Trophoblast cell (in vitro differentiated cells and primary cell): ENCODE measurements around the gene RGS1.

ENCODE experiments used
- DNase-seq, 2 donors: peaks; one replicate each; pipeline ENCODE4 v3.0.0-alpha.2; 2016
- H2AFZ ChIP-seq: 2 replicates; pipeline ENCODE4 v1.6.1; 2013; ENCODE audit warnings: low read length, moderate library complexity, mild to moderate bottlenecking; ENCODE audit not compliant: insufficient read depth, poor library complexity
- H2AK5ac ChIP-seq: 2 replicates; pipeline ENCODE4 v1.6.1; 2013; ENCODE audit warnings: mild to moderate bottlenecking, low read length
- H2BK120ac ChIP-seq: 2 replicates; pipeline ENCODE4 v1.6.1; 2013; ENCODE audit warnings: low read length, mild to moderate bottlenecking, moderate library complexity; ENCODE audit not compliant: insufficient read depth, poor library complexity
- H2BK12ac ChIP-seq: 2 replicates; pipeline ENCODE4 v1.6.1; 2013; ENCODE audit warnings: mild to moderate bottlenecking, low read length, moderate library complexity
- H2BK5ac ChIP-seq: 2 replicates; pipeline ENCODE4 v1.6.1; 2013; ENCODE audit warnings: low read length, low read depth, moderate library complexity, mild to moderate bottlenecking; ENCODE audit not compliant: poor library complexity
- H3K14ac ChIP-seq: 2 replicates; pipeline ENCODE4 v1.6.1; 2013; ENCODE audit warnings: mild to moderate bottlenecking, low read length
- H3K18ac ChIP-seq: 2 replicates; pipeline ENCODE4 v1.6.1; 2013; ENCODE audit warnings: mild to moderate bottlenecking, low read length
- H3K23ac ChIP-seq: 2 replicates; pipeline ENCODE4 v1.6.1; 2013; ENCODE audit warnings: low read length
- H3K27ac ChIP-seq: 2 replicates; pipeline ENCODE4 v1.5.1; 2013; ENCODE audit warnings: low read depth, mild to moderate bottlenecking, inconsistent platforms, low read length, moderate library complexity
- H3K27me3 ChIP-seq: 2 replicates; pipeline ENCODE4 v1.6.1; 2013; ENCODE audit warnings: inconsistent platforms, mild to moderate bottlenecking, low read length, moderate library complexity; ENCODE audit not compliant: insufficient read depth
- H3K36me3 ChIP-seq, 2 experiments: 1 replicate in 1 of 2; 2 replicates in 1 of 2; pipeline ENCODE4 v1.6.1; 2013; ENCODE audit warnings: low read length in 2 of 2, mild to moderate bottlenecking in 2 of 2, moderate library complexity in 1 of 2; ENCODE audit not compliant: insufficient read depth in 2 of 2, control insufficient read depth in 1 of 2
- H3K4ac ChIP-seq: 2 replicates; pipeline ENCODE4 v1.6.1; 2013; ENCODE audit warnings: low read depth, mild to moderate bottlenecking, low read length, moderate library complexity
- H3K4me1 ChIP-seq, 2 experiments: 1 replicate in 1 of 2; 2 replicates in 1 of 2; pipeline ENCODE4 v1.6.1; 2013; ENCODE audit warnings: low read length in 2 of 2, mild to moderate bottlenecking in 2 of 2, moderate library complexity in 1 of 2; ENCODE audit not compliant: insufficient read depth in 2 of 2, control insufficient read depth in 1 of 2
- H3K4me2 ChIP-seq: 2 replicates; pipeline ENCODE4 v1.6.1; 2013; ENCODE audit warnings: inconsistent platforms, mild to moderate bottlenecking, low read length, moderate library complexity
- H3K4me3 ChIP-seq: 2 replicates; pipeline ENCODE4 v1.5.1; 2013; ENCODE audit warnings: mild to moderate bottlenecking, low read depth, low read length, inconsistent platforms
- H3K79me1 ChIP-seq: one replicate; pipeline ENCODE4 v1.6.1; 2013; ENCODE audit warnings: low read length
- H3K79me2 ChIP-seq: 2 replicates; pipeline ENCODE4 v1.6.1; 2013; ENCODE audit warnings: low read length, mild to moderate bottlenecking; ENCODE audit not compliant: control insufficient read depth, insufficient read depth, poor library complexity
- H3K9ac ChIP-seq: 2 replicates; pipeline ENCODE4 v1.6.1; 2013; ENCODE audit warnings: mild to moderate bottlenecking, low read length
- H3K9me3 ChIP-seq: 2 replicates; pipeline ENCODE4 v1.6.1; 2013; ENCODE audit warnings: low read depth, mild to moderate bottlenecking, control low read depth, inconsistent platforms, low read length; ENCODE audit not compliant: insufficient read depth
- H4K12ac ChIP-seq: 2 replicates; pipeline ENCODE4 v1.6.1; 2013; ENCODE audit warnings: low read depth, mild to moderate bottlenecking, low read length, moderate library complexity
- H4K8ac ChIP-seq: 2 replicates; pipeline ENCODE4 v1.6.1; 2013; ENCODE audit warnings: low read depth, mild to moderate bottlenecking, low read length, moderate library complexity
- H4K91ac ChIP-seq: one replicate; pipeline ENCODE4 v1.6.1; 2013; ENCODE audit warnings: low read depth, mild to moderate bottlenecking, low read length, moderate library complexity
- WGBS: extraction: QIAGEN DNeasy Blood & Tissue Kit; methylation state at CpG from one replicate; pipeline ENCODE4 v1.1.7; 2013; ENCODE audit warnings: missing lambda C conversion rate; ENCODE audit not compliant: insufficient read length, insufficient coverage; ENCODE audit errors: extremely low coverage; 5-methylcytosine and 5-hydroxymethylcytosine counted together

RGS1 gene

DNA sequence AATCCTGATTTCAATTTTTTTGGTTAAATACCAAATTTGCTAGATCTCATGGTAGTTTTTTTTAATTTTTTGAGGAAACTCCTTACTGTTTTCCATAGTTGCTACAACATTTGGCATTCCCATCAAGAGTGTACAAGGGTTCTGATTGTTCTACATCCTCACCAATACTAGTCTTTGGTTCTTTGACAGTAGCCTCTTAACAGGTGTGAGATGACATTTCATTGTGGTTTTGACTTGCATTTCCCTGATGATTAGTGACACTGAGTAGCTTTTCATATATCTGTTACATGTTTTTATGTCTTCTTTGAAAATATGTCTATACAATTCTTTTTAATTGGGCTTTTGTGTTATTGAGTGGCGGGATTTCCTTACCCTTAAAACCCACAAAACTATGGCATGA, 39.5 kb downstream of the RGS1 start:
- no peak overlapping the region for H3K23ac ChIP-seq
- H3K14ac ChIP-seq, result no peak overlapping the region
- no peak overlapping the region for H2BK5ac ChIP-seq
- H3K4me1 ChIP-seq, result no peaks in the 10 kb centered on the region
- no peak overlapping the region for H3K9ac ChIP-seq
- H2BK12ac ChIP-seq, result no peak overlapping the region
- no peaks in the 10 kb centered on the region for H3K36me3 ChIP-seq
- no peak overlapping the region for H4K8ac ChIP-seq
- DNase-seq, result no peak
- H3K79me1 ChIP-seq, result no peaks in the 10 kb centered on the region
- no peak overlapping the region for H3K4ac ChIP-seq
- no peak overlapping the region for H3K18ac ChIP-seq
- H3K27ac ChIP-seq, result no peak overlapping the region
- H3K4me2 ChIP-seq, result no peak overlapping the region
- H2AK5ac ChIP-seq, result no peak overlapping the region
- H4K12ac ChIP-seq, result no peak overlapping the region
- no peaks in the 10 kb centered on the region for H3K79me2 ChIP-seq
- no peak overlapping the region for H2BK120ac ChIP-seq
- WGBS, result no CpG with 5 or more reads among the region's 1 CpG
- no peaks in the 10 kb centered on the region for H3K27me3 ChIP-seq
- H3K9me3 ChIP-seq, result no peaks in the 10 kb centered on the region
- no peak overlapping the region for H2AFZ ChIP-seq
- no peak overlapping the region for H3K4me3 ChIP-seq
- H4K91ac ChIP-seq, result no peak overlapping the region

DNA sequence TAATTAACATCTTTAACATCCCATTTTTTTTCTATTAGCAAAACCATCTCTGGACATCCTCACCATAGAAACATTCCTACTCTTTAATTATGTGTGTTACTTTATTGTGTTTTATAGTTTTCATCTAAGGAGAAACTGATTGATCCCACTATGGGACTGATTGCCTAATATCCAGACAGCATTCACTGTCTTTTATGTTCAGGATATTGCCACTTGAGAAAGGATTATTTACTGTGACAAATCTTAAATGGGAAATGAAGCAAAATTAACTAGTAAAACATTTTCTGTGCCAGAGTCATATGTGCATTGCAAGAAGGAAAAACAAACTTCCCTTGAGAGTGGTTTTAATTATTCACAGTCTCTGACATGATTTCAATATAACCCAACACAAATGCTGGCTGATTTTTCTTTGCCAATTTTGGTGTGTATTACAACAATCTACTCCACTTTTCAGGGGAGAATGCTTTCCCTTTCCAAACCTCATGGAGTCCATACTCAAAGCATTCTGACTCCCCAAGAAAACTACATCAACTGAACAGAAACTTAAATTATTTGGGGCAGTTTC, 44.6 kb downstream of the RGS1 start:
- H3K36me3 ChIP-seq, result no peaks in the 10 kb centered on the region
- H3K4ac ChIP-seq, result no peak overlapping the region
- no peaks in the 10 kb centered on the region for H3K27me3 ChIP-seq
- H4K12ac ChIP-seq, result no peak overlapping the region
- H2BK5ac ChIP-seq, result no peak overlapping the region
- no peak overlapping the region for H3K27ac ChIP-seq
- no peaks in the 10 kb centered on the region for H3K4me1 ChIP-seq
- no peak overlapping the region for H4K8ac ChIP-seq
- H3K9ac ChIP-seq, result no peak overlapping the region
- H4K91ac ChIP-seq, result no peak overlapping the region
- DNase-seq, result no peak
- H3K14ac ChIP-seq, result no peak overlapping the region
- no peak overlapping the region for H3K4me2 ChIP-seq
- no peaks in the 10 kb centered on the region for H3K9me3 ChIP-seq
- H3K23ac ChIP-seq, result no peak overlapping the region
- no peak overlapping the region for H3K4me3 ChIP-seq
- no peaks in the 10 kb centered on the region for H3K79me1 ChIP-seq
- H3K79me2 ChIP-seq, result no peaks in the 10 kb centered on the region
- no peak overlapping the region for H2BK120ac ChIP-seq
- H3K18ac ChIP-seq, result no peak overlapping the region
- H2AK5ac ChIP-seq, result no peak overlapping the region
- no peak overlapping the region for H2AFZ ChIP-seq
- no peak overlapping the region for H2BK12ac ChIP-seq

DNA sequence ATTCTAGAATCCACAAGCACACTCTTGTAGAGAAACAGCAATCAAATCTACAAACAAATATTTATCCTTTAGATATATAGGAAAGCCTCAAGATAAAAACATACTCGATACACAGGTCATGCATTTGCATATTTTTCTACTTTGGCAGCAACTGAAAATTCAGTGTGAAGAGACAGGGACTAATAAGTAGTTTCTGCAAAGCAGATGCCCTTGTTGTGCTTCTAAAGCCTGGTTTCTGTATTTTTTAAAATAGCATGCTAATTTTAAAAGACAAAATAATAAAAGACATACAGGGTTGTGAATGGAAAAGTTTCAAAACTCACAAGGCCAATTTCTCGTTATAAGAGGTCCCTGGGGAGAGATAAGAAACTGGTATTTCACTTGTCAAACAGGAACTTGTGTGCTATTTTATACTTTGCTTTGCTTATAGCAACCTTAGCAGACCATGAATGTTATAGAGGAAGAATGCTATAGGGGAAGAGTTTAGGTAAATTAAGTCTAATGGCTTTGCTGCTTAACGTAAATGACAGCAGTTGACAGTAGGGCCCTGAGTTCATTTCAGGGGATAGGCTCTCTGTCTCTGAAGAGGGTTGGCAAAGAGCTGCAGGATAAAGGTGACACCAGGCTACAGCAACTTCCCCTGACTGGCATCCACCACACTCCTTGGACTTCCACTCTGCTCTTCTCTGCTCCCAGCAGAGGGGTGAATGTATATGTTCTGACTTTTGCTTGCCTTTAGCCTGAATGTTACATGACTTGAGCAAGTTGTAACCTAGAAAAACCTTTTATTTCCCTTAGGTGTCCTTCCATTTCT, 51.0 kb downstream of the RGS1 start:
- H3K27ac ChIP-seq, result no peak overlapping the region
- no peak overlapping the region for H2AFZ ChIP-seq
- no peak overlapping the region for H4K91ac ChIP-seq
- H3K27me3 ChIP-seq, result no peaks in the 10 kb centered on the region
- H3K4me1 ChIP-seq, result peaks cover 0 to 2% of the 10 kb centered on the region in 2 experiments
- H3K36me3 ChIP-seq, result no peaks in the 10 kb centered on the region
- no peak overlapping the region for H2BK12ac ChIP-seq
- no peak overlapping the region for H3K9ac ChIP-seq
- H2BK5ac ChIP-seq, result no peak overlapping the region
- no peaks in the 10 kb centered on the region for H3K79me1 ChIP-seq
- no peak overlapping the region for H3K4me3 ChIP-seq
- H3K9me3 ChIP-seq, result no peaks in the 10 kb centered on the region
- H2AK5ac ChIP-seq, result no peak overlapping the region
- H3K18ac ChIP-seq, result no peak overlapping the region
- H3K79me2 ChIP-seq, result no peaks in the 10 kb centered on the region
- H3K14ac ChIP-seq, result no peak overlapping the region
- DNase-seq, result peak in 1 of 2 donors; percentile 37
- H3K4ac ChIP-seq, result no peak overlapping the region
- no peak overlapping the region for H3K4me2 ChIP-seq
- H4K12ac ChIP-seq, result no peak overlapping the region
- WGBS, result no CpG with 5 or more reads among the region's 3 CpGs
- H4K8ac ChIP-seq, result no peak overlapping the region
- H2BK120ac ChIP-seq, result no peak overlapping the region
- H3K23ac ChIP-seq, result no peak overlapping the region

DNA sequence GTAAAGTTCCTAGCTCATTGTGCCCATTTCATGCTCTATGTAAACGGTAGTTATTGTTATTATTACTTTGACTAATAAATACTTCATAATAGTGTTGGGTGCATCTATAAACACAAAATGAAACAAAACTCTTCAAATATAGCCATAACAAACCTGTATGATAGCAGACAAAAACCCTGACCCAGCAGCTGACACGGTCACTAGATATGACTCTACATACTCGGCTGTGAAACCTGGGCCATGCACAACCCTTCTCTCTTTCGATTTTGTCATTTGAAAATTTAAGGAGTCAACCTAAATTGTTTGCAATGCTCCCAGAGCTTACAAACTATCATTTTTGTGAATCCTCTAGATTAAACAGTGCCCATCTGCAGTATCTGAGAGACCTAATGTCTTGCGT, 52.3 kb downstream of the RGS1 start:
- Histone ChIP-seq H3K27me3 (no peaks in the 10 kb centered on the region), H4K12ac (no peak overlapping the region), H3K9me3 (no peaks in the 10 kb centered on the region), H3K9ac (no peak overlapping the region), H3K4me2 (no peak overlapping the region), H2BK120ac (no peak overlapping the region), H4K8ac (no peak overlapping the region), H3K23ac (no peak overlapping the region), H3K18ac (no peak overlapping the region), H3K36me3 (no peaks in the 10 kb centered on the region), H2BK12ac (no peak overlapping the region), H2BK5ac (no peak overlapping the region), H3K79me2 (no peaks in the 10 kb centered on the region), H3K79me1 (no peaks in the 10 kb centered on the region), H3K27ac (no peak overlapping the region), H3K4ac (no peak overlapping the region), H3K4me3 (no peak overlapping the region), H2AK5ac (no peak overlapping the region), H3K4me1 (peaks cover 0 to 2% of the 10 kb centered on the region in 2 experiments), H3K14ac (no peak overlapping the region), H2AFZ (no peak overlapping the region), H4K91ac (no peak overlapping the region)
- no peak for DNase-seq
- no CpG with 5 or more reads among the region's 5 CpGs for WGBS
